HG03432 (cell line): Measurements from ENCODE around the gene EN1.

ENCODE experiments used
- ATAC-seq: cut with Tn5 transposase; IDR thresholded peaks from one replicate; pipeline ENCODE4 v1.9.1; 2021; ENCODE audit warnings: mild to moderate bottlenecking, moderate library complexity; ENCODE audit not compliant: unreplicated experiment

The EN1 gene

DNA sequence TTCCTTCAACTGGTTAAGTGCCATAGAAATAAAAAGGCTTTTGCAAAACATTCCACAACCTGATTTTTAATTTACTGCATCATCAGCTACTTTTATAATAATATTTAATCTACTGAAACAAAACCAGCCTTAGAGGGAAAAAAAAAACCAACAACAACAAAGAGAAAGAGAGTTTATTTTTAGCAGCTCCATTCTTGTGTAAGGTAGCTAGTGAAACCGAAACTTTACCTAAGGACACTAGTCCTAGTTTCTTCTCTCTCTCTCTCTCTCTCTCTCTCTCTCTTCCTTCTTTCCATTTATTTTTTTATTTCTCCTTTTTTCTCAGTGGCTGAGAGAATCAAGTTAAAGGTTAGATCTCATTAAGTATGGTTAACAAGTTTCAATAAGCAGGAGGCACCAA is 21.4 kb downstream of the EN1 start:
- ATAC-seq, result no peak

DNA sequence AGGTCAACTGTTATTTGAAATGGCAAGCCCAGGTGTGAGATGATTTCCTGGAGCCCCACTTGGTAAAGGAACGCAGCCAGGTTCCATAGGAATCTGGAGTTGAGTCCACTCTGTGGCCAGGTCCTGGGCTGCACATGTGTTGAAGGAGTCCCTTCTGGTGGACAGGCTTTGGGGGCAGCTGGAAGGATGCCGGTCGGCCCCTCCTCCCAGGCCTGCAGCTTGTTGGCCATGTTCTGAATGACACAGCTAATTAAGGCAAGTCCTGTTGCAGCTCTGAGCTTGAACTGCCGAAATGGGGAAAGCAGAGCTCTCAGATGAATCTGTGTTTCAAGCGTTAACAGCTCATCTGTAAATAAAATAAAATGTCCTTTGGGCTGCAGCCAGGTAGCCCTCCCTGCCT is 23.8 kb downstream of the EN1 start:
- no peak for ATAC-seq

DNA sequence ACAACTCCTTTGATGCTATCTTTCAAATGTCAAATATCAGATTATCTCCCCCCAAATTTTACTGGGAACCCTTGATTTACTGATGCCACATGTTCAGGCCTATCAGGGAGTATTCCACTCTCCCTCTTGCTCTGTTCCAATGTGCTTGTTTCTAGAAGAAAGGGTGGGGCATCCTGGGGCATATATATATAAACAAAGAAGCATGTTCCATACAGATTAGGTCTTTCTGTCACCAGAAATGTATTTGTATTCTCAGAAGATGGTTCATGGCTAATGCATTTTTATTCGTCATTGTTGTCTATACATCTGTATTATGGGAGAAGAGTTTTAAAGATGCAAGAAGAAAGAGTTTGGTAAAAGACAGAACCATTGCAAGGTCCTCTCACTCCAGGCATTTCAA is 24.9 kb downstream of the EN1 start:
- no peak for ATAC-seq

DNA sequence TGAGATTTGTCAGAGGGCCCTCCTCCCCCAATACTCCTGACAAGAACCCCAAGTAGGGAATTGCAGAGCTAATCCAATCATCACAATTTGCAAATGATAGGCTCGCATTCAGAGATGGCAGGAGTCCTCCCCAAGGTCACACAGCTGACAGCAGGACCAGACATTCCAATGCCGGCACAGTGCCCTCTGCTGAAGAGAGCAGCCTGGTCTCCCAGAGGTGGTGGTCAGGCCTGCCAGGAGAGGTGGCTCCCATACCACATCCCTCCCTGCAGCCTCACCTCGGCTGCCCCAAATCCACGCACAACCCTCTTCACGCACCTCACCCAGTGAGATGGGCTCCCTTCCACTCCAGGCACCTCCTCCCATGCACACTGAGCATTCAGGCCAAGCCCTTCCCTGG is 25.4 kb downstream of the EN1 start:
- ATAC-seq, result no peak

DNA sequence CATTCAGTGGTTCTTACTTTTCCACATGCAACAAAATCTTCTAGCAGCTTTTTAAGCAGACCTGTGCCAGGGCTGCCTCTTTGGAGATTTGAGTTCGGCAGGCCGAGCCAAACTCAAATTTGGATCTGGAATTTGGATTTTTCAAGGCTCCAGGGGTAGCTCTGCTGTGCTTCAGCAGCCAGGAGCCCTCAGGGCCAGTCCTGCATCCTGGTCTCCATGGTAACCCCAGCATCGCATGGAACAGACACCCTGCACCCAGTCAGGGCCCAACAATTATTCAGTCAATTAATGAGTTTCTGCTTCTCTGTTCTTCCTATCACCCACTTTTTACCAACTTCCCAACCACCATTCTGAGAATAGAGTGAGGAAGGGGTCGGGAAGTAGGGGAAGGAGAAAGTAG is 30.0 kb downstream of the EN1 start:
- no peak for ATAC-seq

DNA sequence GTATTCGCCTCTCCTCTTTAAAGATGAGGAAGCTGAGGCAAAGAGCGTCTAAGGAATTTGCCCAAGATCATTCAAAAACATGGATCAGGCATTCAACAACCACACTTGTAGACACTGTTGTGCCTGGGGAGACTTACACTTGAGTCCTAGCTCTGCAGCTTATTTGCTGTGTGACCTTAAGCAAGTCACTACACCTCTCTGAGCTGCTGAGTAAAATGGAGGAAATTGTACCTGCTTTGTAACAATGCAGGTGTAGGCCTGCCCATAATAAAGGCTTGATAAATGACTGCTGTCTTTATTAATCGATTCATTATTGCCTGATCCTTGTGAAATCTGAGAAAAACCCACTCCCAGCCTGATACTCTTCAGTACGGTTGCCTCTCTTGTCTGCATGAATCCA is 30.8 kb downstream of the EN1 start:
- no peak for ATAC-seq

DNA sequence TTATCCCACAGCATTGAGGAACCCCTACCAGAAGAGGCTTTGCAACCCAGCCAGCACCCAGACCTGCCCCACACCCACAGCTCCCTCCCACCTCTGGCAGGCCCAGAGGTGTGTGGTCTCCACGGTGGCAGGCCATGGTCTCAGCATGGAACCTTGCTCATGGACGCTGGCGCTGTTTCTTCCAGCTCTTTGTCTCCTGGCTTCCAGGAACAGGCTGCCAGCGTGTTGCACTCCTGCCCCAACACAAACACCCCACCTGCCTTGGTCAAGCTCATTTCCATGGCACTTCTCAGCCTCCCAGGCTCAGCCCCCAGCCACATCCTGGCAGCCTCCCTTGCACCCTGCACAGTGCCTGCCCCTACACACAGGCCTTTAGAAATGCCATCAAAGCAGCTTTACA is 31.7 kb downstream of the EN1 start:
- ATAC-seq, result no peak

DNA sequence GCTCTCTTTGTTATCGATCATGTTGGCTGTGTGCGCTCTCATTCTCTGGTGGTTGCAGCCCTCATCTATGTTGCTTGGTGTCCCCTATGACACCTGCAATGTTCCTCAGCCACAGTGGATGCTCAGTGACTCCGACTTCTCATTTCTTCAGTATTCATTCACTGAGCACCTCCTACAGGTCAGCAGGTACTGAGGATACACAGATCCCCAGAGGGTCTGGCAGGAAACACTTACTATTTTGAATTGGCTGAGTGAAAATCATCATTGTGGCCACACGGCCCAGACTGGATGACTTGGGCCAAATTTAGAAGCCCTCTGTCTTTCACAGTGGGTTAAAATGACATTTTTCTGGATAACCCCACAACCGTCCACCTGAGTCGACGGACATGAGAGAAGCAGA is 32.1 kb downstream of the EN1 start:
- no peak for ATAC-seq

DNA sequence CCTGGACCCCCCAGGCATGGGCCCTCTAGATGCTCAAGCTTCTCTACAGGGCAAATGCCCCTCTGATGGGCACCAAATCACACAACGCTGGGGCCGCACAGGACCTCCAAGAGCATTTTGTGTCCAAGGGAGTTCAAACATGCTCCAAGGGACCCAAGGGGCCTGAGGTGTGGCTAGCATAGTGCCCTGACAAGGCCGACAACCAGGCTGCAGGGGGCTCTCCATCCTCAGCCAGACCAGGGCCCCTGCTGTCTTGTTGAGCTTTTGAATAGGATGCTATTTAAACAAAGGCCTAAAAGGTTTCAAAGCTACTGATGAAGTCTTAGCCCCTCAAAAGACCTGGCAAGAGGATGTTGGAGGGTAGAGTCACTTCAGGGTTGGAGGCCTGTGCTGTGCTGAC is 33.1 kb downstream of the EN1 start:
- no peak for ATAC-seq

DNA sequence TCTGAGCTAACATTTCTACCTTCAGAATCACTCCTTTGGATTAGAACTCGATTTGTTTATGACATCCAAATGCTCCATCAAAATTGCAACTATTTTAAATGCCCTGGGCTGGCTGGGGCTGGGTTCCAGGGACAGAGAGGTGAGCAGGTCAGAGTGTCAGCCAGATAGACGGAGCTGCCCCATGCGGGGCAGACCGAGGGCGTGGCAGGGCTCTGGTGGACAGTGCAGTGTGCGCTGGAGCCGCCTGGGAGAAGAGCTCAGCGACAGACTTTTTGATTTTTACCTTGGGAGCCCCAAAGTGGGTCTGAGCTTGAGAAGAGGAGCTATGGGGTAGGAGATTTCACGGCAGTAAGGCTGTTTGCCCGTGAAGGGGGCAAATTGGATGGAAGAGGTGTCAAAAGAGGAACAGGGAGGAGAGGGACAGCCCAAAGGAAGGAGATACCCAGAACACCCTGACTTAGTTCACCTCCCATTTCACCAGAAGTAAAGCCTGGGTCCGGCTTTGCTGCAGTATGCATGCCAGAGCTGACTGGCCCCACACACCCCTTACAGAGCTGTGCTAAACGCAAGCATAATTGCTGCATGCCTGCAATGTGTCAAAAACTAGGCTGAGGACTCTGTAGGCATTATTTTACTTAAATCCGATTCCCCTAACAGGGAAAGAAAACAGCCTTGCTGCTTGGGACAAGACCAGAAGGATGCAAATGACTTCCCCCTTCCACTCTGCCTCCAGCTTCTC is 33.7 kb downstream of the EN1 start:
- ATAC-seq, result no peak

DNA sequence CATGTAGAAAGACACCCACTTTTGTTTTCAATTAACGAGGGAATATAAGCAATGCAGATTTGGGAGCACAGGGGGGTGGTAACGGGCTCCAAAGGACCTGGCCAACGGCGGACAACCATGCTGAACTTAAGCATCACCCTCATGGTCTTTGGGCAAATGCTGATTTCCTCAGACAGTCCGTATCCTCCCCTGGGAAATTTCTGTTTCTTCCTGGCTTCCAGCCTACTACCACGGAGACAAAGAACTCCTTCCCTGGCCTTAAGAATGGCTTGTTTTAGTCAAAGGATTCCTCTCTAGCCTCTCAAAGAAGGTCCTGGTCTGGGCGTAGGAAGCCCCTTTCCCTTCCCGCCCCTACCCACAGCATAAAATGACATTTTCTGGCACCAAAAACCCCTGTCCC is 34.3 kb downstream of the EN1 start:
- no peak for ATAC-seq

DNA sequence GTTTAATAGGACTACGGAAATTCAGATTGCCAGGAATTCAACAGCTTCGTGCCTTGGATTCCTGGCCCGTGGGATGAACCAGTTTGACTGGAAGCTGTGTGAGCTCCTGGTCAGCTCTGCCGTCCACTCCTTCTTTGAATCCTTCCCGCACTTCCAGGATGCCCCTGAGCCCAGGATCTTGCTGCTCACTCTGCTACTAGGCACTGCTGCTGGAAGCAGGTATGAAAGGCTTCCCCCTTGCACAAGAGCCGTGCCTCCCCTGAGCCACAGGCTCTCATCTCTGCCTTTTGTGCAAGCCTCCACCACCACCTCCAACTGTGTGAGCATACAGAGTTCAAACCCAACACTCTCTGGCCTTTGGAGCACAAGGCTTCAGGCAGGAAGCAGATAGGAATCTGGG is 34.9 kb downstream of the EN1 start:
- no peak for ATAC-seq

DNA sequence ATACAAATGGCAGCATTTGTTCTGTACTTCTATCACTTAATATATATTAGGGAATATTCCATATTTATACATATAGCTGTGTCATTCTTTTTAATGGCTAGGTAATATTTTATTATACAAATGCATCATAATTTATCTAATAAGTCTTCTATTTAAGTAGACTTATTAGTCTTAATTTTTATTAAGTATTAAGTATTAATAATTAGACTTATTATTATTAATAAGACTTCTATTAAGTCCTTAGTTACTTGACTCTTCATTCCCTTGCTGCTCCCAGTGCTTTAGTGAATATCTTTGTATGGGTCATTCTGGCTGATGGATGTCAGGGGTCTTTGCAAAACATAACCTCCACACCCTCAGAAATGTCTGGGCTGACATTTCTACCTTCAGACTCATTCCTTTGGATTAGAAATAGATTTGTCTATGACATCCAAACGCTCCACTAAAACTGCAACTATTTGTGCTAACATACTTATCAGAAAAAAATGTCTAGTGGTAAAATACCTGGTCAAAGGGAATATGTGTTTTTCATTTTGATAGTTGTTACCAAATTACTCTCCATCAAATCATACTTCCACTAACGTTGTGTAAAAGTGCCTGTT is 35.8 kb downstream of the EN1 start:
- ATAC-seq, result no peak

DNA sequence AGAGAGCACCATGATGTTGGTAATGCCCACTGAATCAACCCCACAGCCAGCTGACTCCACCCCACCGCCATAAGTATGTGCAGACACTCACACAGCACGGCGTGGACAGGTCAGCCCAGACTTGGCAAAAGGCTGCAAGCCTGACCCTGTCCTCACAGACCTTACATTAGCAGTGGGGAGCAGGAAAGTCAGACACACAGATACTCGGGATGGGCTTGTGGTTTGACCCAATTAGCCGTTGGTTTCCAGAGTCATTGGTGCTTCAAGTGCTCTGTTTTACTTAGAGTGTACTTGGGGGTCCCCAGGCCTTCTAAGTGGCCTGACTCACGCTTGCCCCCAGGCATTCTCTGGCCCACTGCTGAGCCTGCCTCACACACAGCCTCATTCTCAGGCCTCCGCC is 36.7 kb downstream of the EN1 start:
- no peak for ATAC-seq

DNA sequence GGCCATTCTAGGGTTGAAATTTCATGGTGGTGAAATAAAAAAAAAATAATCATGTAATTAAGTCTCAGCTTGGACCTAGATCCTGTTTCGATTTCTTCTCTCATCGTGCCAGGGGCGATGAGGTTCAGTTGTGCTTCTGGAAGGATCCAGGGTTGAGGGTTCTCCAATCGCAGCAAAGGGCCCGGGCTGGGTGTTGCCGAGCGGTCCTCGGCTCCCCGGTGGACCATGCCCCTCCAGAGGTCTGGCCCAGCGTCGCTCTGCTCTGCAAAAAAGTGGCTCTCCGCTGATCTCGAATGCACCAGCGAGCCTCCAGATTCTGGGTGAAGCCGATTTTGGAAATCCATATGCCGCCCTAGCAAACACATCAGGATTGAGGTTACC is 39.0 kb downstream of the EN1 start:
- no peak for ATAC-seq

DNA sequence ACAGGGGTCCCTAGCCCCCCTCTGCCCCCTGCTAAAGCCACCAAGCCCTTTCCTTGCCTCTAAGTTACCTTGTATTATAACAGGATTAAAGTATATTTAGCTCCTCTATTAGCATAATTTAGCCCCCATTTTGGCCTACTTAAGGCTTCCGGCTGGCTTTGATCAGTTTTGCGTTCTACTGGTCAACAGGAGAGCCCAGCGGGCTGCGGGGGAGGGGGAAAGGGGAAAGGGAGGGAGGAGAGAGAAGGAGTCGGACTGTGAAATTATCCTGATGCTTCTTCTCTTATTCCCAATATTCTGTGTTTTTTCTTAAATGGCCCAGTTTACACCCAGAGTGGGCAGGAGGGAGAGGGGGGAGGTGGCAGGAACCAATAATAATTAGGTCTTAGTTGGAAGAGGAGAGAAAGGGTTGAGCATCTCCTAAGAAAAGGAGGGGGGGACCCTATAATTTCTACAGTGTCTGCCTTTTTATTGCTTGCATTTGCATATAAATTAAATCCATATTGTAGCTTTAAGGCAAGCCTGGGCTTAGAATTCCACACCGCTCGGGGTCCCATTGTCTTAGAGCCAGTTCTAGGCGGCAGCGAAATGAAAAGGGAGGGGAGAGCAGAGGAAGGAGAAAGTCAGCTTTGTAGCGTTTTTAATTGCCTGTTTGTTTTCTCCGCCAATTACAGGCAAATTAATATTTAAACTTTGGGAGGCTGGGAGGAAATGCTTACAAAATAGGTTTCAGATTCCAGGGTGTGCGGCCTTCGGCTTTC is 39.6 kb downstream of the EN1 start:
- ATAC-seq, result no peak

DNA sequence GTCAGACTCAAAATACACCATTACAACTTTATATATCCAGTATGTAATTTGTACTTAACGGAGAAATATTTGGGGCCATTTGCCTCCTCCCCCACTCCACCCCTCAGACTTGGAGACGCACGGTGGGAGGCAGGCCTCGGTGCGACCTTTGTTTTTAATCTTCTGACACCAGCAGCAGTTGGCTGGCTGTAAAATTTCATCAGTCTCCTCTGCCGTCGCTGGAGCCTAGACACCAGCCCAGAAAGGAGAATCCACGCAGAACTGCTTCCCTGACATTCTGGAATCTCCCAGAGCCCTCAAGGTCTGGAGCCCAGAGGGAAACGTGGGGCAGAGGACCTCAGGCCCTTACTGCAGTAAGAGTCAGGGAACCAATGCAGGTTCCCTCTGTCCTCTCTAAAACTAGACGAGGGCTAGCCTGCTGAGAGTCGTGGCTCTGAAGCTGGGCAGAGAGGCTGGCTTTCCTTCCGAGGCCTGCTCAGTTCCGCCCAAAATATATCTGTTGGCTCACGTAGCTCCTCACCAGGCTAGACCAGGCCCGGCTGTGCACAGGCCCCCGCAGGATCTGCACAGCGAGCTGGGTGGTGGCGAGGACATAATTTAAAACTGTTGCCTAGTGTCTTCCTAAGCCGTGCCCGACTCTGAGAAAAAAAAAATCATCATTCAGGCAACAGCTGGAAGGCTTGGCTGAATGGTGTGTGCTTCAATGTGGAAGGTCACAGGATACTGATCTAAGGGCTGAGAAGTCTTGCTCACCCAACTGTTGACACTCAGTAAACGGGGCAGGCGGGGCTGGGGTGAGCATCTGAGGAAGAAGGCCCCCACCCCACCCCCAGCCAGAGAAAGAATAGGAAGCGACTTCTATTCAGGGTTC is 40.4 kb downstream of the EN1 start:
- no peak for ATAC-seq

DNA sequence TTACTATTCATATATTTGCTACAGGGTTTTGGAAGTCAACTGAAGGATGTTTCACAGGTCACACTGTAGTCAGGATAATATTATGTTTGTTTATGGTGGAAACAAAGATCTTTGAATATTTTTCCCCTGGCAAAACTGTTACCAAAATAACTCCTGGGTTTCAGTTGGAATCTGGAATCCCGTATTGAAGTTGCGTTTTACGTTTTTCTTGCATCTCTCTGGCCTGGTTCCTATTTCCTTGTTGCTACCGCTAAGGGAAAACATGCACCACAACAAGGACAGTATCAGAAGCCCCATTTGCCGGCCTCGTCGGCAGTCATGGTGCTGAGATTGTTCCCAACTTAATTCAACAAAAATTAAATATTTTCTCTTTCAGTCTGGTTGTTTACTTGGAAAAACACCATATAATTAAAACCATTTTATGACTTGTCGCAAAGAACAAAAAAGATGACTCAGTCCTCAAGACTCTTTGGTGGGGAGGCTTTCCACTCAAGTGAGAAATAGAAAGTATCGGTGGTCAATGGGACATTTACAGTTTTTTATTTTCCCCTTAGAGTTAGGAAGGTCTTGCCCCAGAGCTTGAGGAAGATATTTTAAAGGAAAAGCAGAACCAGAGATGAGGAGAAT is 42.3 kb downstream of the EN1 start:
- no peak for ATAC-seq

DNA sequence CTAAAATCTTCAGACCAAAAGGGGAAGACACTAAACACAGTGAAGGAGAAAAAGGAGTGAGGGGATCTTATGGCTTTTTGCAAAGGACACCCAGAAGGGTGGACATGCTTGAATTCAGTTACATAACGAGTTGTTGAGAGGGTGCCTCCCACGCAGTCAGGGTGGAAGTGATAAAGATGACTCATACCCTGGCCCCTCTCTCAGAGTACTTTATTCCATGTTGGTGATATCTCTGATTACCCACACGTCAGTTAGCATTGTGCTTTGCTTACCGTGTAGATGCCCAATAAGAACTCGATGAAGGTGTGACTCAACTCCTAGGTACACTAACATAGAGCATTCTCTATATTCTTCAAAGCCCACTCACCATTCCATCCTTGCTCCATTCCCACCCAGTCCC is 44.4 kb downstream of the EN1 start:
- no peak for ATAC-seq

DNA sequence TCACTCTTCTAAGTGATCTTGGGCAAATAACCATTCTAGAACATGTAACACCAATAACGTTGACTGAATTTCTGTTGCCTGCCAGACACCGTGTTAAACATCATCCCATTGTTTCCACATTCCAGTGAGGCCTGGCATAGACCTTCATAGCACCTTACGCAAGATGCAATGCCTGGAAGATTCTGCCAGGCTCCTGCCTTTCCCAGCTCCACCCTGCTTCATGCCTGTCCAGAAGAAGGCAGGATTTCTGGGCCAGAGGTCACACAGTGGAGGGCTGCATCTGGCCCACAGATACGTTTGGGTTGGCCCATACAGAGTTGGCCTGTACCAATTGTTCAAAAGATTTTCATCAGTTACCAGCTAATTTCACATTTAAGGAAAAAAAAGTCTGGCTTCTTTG is 46.3 kb downstream of the EN1 start:
- ATAC-seq, result no peak

DNA sequence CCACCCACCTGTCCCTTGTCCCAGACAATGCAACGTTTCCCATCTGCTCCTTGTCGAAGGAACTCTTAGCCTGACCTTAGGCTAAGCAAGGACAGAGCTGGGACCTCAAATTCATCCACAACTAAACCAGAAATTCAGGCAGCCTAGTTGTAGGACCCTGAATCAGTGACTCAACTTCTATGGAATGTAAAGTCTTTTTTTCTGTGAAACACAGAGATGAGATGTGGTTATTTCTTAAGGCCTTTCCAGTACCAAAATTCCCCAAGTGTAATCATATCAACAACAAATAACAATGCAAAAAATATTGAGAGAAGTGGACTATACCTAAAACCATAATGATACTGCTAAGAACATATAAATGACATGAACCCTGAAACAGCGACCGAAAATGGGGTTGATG is 46.7 kb downstream of the EN1 start:
- ATAC-seq, result no peak
